ENCODE measurements around the gene ATP11A.

Gene ATP11A

GRCh38 chr13:112770504-112770903 is 80.7 kb downstream of the ATP11A start:
- H3K4me3 ChIP-seq (ENCODE audit: low read depth in 1 of 2, low read length in 2 of 2): no peak overlapping the region
- peaks cover 0 to 4% of the 10 kb centered on the region in 2 donors for H3K36me3 ChIP-seq (ENCODE audit: control insufficient read depth in 1 of 2, insufficient read depth in 2 of 2, low read length in 2 of 2)
- H3K27ac ChIP-seq (ENCODE audit: low read length): no peak overlapping the region
- no peaks in the 10 kb centered on the region for H3K4me1 ChIP-seq (ENCODE audit: control insufficient read depth in 1 of 2, insufficient read depth in 2 of 2, low read length in 2 of 2)
- H3K27me3 ChIP-seq (ENCODE audit: low read depth, low read length): no peaks in the 10 kb centered on the region
- no peaks in the 10 kb centered on the region for H3K9me3 ChIP-seq (ENCODE audit: control insufficient read depth in 1 of 2, low read length in 2 of 2)

- Histone ChIP-seq H3K27ac (ENCODE audit: low read length) (no peak overlapping the region), H3K4me1 (ENCODE audit: control insufficient read depth in 1 of 2, insufficient read depth in 2 of 2, low read length in 2 of 2) (no peaks in the 10 kb centered on the region), H3K4me3 (ENCODE audit: low read depth in 1 of 2, low read length in 2 of 2) (no peak overlapping the region), H3K36me3 (ENCODE audit: control insufficient read depth in 1 of 2, insufficient read depth in 2 of 2, low read length in 2 of 2) (peaks cover 0 to 4% of the 10 kb centered on the region in 2 donors), H3K9me3 (ENCODE audit: control insufficient read depth in 1 of 2, low read length in 2 of 2) (no peaks in the 10 kb centered on the region), H3K27me3 (ENCODE audit: low read depth, low read length) (no peaks in the 10 kb centered on the region)
Observed at GRCh38 chr13:112771139-112771876, 81.5 kb downstream of the ATP11A start.

GRCh38 chr13:112771877-112772538 is 82.2 kb downstream of the ATP11A start:
- Histone ChIP-seq H3K4me3 (ENCODE audit: low read depth in 1 of 2, low read length in 2 of 2) (no peak overlapping the region), H3K27ac (ENCODE audit: low read length) (no peak overlapping the region), H3K9me3 (ENCODE audit: control insufficient read depth in 1 of 2, low read length in 2 of 2) (no peaks in the 10 kb centered on the region), H3K36me3 (ENCODE audit: control insufficient read depth in 1 of 2, insufficient read depth in 2 of 2, low read length in 2 of 2) (peaks cover 0 to 4% of the 10 kb centered on the region in 2 donors), H3K27me3 (ENCODE audit: low read depth, low read length) (no peaks in the 10 kb centered on the region), H3K4me1 (ENCODE audit: control insufficient read depth in 1 of 2, insufficient read depth in 2 of 2, low read length in 2 of 2) (no peaks in the 10 kb centered on the region)

GRCh38 chr13:112772539-112772909 is 82.7 kb downstream of the ATP11A start:
- H3K4me1 ChIP-seq (ENCODE audit: control insufficient read depth in 1 of 2, insufficient read depth in 2 of 2, low read length in 2 of 2): no peaks in the 10 kb centered on the region
- peaks cover 0 to 4% of the 10 kb centered on the region in 2 donors for H3K36me3 ChIP-seq (ENCODE audit: control insufficient read depth in 1 of 2, insufficient read depth in 2 of 2, low read length in 2 of 2)
- no peak overlapping the region for H3K4me3 ChIP-seq (ENCODE audit: low read depth in 1 of 2, low read length in 2 of 2)
- no peaks in the 10 kb centered on the region for H3K9me3 ChIP-seq (ENCODE audit: control insufficient read depth in 1 of 2, low read length in 2 of 2)
- no peak overlapping the region for H3K27ac ChIP-seq (ENCODE audit: low read length)
- H3K27me3 ChIP-seq (ENCODE audit: low read depth, low read length): no peaks in the 10 kb centered on the region

- H3K27ac ChIP-seq (ENCODE audit: low read length): no peak overlapping the region
- H3K36me3 ChIP-seq (ENCODE audit: control insufficient read depth in 1 of 2, insufficient read depth in 2 of 2, low read length in 2 of 2): peaks cover 0 to 4% of the 10 kb centered on the region in 2 donors
- no peaks in the 10 kb centered on the region for H3K9me3 ChIP-seq (ENCODE audit: control insufficient read depth in 1 of 2, low read length in 2 of 2)
- no peaks in the 10 kb centered on the region for H3K27me3 ChIP-seq (ENCODE audit: low read depth, low read length)
- H3K4me3 ChIP-seq (ENCODE audit: low read depth in 1 of 2, low read length in 2 of 2): no peak overlapping the region
- H3K4me1 ChIP-seq (ENCODE audit: control insufficient read depth in 1 of 2, insufficient read depth in 2 of 2, low read length in 2 of 2): no peaks in the 10 kb centered on the region
Observed at GRCh38 chr13:112772929-112773328, 83.1 kb downstream of the ATP11A start.

- Histone ChIP-seq H3K4me3 (ENCODE audit: low read depth in 1 of 2, low read length in 2 of 2) (no peak overlapping the region), H3K27me3 (ENCODE audit: low read depth, low read length) (no peaks in the 10 kb centered on the region), H3K27ac (ENCODE audit: low read length) (no peak overlapping the region), H3K4me1 (ENCODE audit: control insufficient read depth in 1 of 2, insufficient read depth in 2 of 2, low read length in 2 of 2) (no peaks in the 10 kb centered on the region), H3K9me3 (ENCODE audit: control insufficient read depth in 1 of 2, low read length in 2 of 2) (no peaks in the 10 kb centered on the region), H3K36me3 (ENCODE audit: control insufficient read depth in 1 of 2, insufficient read depth in 2 of 2, low read length in 2 of 2) (no peaks in the 10 kb centered on the region)
Observed at GRCh38 chr13:112773601-112774447, 84.0 kb downstream of the ATP11A start.

- Histone ChIP-seq H3K4me1 (ENCODE audit: control insufficient read depth in 1 of 2, insufficient read depth in 2 of 2, low read length in 2 of 2) (no peaks in the 10 kb centered on the region), H3K27me3 (ENCODE audit: low read depth, low read length) (no peaks in the 10 kb centered on the region), H3K4me3 (ENCODE audit: low read depth in 1 of 2, low read length in 2 of 2) (no peak overlapping the region), H3K36me3 (ENCODE audit: control insufficient read depth in 1 of 2, insufficient read depth in 2 of 2, low read length in 2 of 2) (no peaks in the 10 kb centered on the region), H3K9me3 (ENCODE audit: control insufficient read depth in 1 of 2, low read length in 2 of 2) (no peaks in the 10 kb centered on the region), H3K27ac (ENCODE audit: low read length) (no peak overlapping the region)
Observed at GRCh38 chr13:112774448-112774792, 84.6 kb downstream of the ATP11A start.

- H3K27me3 ChIP-seq (ENCODE audit: low read depth, low read length): no peaks in the 10 kb centered on the region
- H3K9me3 ChIP-seq (ENCODE audit: control insufficient read depth in 1 of 2, low read length in 2 of 2): no peaks in the 10 kb centered on the region
- H3K4me3 ChIP-seq (ENCODE audit: low read depth in 1 of 2, low read length in 2 of 2): no peak overlapping the region
- H3K4me1 ChIP-seq (ENCODE audit: control insufficient read depth in 1 of 2, insufficient read depth in 2 of 2, low read length in 2 of 2): no peaks in the 10 kb centered on the region
- no peaks in the 10 kb centered on the region for H3K36me3 ChIP-seq (ENCODE audit: control insufficient read depth in 1 of 2, insufficient read depth in 2 of 2, low read length in 2 of 2)
- no peak overlapping the region for H3K27ac ChIP-seq (ENCODE audit: low read length)
Observed at GRCh38 chr13:112774829-112775565, 85.2 kb downstream of the ATP11A start.

GRCh38 chr13:112775791-112776279 is 86.0 kb downstream of the ATP11A start:
- H3K4me3 ChIP-seq (ENCODE audit: low read depth in 1 of 2, low read length in 2 of 2): no peak overlapping the region
- no peaks in the 10 kb centered on the region for H3K27me3 ChIP-seq (ENCODE audit: low read depth, low read length)
- H3K9me3 ChIP-seq (ENCODE audit: control insufficient read depth in 1 of 2, low read length in 2 of 2): no peaks in the 10 kb centered on the region
- H3K36me3 ChIP-seq (ENCODE audit: control insufficient read depth in 1 of 2, insufficient read depth in 2 of 2, low read length in 2 of 2): no peaks in the 10 kb centered on the region
- H3K27ac ChIP-seq (ENCODE audit: low read length): no peak overlapping the region
- no peaks in the 10 kb centered on the region for H3K4me1 ChIP-seq (ENCODE audit: control insufficient read depth in 1 of 2, insufficient read depth in 2 of 2, low read length in 2 of 2)

- Histone ChIP-seq H3K9me3 (ENCODE audit: control insufficient read depth in 1 of 2, low read length in 2 of 2) (no peaks in the 10 kb centered on the region), H3K4me1 (ENCODE audit: control insufficient read depth in 1 of 2, insufficient read depth in 2 of 2, low read length in 2 of 2) (no peaks in the 10 kb centered on the region), H3K27me3 (ENCODE audit: low read depth, low read length) (no peaks in the 10 kb centered on the region), H3K4me3 (ENCODE audit: low read depth in 1 of 2, low read length in 2 of 2) (no peak overlapping the region), H3K36me3 (ENCODE audit: control insufficient read depth in 1 of 2, insufficient read depth in 2 of 2, low read length in 2 of 2) (no peaks in the 10 kb centered on the region), H3K27ac (ENCODE audit: low read length) (no peak overlapping the region)
Observed at GRCh38 chr13:112776354-112776753, 86.5 kb downstream of the ATP11A start.

GRCh38 chr13:112776971-112777370 is 87.1 kb downstream of the ATP11A start:
- Histone ChIP-seq H3K4me3 (ENCODE audit: low read depth in 1 of 2, low read length in 2 of 2) (no peak overlapping the region), H3K27ac (ENCODE audit: low read length) (no peak overlapping the region), H3K36me3 (ENCODE audit: control insufficient read depth in 1 of 2, insufficient read depth in 2 of 2, low read length in 2 of 2) (no peaks in the 10 kb centered on the region), H3K9me3 (ENCODE audit: control insufficient read depth in 1 of 2, low read length in 2 of 2) (no peaks in the 10 kb centered on the region), H3K4me1 (ENCODE audit: control insufficient read depth in 1 of 2, insufficient read depth in 2 of 2, low read length in 2 of 2) (peaks cover 0 to 2% of the 10 kb centered on the region in 2 donors), H3K27me3 (ENCODE audit: low read depth, low read length) (no peaks in the 10 kb centered on the region)

All from muscle layer of duodenum (tissue), 2 donors.